Peyer's patch (tissue), 4 donors: ENCODE results near the gene HGD.

Experiments
- POLR2A ChIP-seq, 2 donors: fragments of 450-650 bp; IDR thresholded peaks; one replicate each; pipeline ENCODE4 v1.5.1; 2017; ENCODE audit warnings: antibody characterized with exemption in 2 of 2, mild to moderate bottlenecking in 2 of 2, moderate library complexity in 2 of 2
- TF ChIP-seq, protein P1 (sequence below), 6 experiments: fragments of 450-650 bp in 4 of 6; fragments of 200-600 bp in 2 of 6; sonication (generic) in 1 of 6; IDR thresholded peaks; one replicate each; pipeline ENCODE4 v1.5.1; 2017 to 2019; ENCODE audit warnings: antibody characterized with exemption in 6 of 6, mild to moderate bottlenecking in 3 of 6, moderate library complexity in 1 of 6

DNA sequence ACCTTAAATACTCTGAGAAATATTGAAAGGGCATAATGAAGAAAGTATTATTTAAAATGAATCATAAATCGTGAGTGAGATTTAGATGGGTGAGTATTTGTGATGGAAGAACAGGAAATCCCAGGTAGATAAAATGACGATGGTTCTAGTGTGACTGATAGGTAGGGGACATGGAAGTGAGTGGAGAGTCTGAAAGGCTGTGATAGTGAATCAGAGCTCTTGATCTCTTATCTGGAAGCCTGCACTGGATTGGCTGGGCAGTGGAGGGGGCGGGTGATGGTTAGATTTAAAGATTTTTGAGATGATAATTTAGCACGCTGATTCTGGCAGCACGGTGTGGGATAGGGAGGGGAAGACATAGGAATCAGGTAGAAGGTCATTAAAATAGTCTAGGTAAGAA is 20.1 kb downstream of the HGD start:
- TF ChIP-seq, protein P1, sequence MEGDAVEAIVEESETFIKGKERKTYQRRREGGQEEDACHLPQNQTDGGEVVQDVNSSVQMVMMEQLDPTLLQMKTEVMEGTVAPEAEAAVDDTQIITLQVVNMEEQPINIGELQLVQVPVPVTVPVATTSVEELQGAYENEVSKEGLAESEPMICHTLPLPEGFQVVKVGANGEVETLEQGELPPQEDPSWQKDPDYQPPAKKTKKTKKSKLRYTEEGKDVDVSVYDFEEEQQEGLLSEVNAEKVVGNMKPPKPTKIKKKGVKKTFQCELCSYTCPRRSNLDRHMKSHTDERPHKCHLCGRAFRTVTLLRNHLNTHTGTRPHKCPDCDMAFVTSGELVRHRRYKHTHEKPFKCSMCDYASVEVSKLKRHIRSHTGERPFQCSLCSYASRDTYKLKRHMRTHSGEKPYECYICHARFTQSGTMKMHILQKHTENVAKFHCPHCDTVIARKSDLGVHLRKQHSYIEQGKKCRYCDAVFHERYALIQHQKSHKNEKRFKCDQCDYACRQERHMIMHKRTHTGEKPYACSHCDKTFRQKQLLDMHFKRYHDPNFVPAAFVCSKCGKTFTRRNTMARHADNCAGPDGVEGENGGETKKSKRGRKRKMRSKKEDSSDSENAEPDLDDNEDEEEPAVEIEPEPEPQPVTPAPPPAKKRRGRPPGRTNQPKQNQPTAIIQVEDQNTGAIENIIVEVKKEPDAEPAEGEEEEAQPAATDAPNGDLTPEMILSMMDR (IDR thresholded peaks at IDR 0.05): no peak
- TF ChIP-seq POLR2A (IDR thresholded peaks at IDR 0.05): no peak
